A549 treated with AZD2906 at 1 μM for 4 hours (cell line): ENCODE results near the gene MOCS3. TPM values are rescaled to one million over a fixed set of nuclear protein-coding genes. Genes with fewer than 3 reads are reported as not detected.

ENCODE experiments used
- total RNA-seq: library from RNA; stranded (reverse); fragments of 200-300 nt; extraction: Qiagen RNA extraction; gene quantifications from 5 replicates; pipeline ENCODE4 v1.2.3, GENCODE V29; 2022

The MOCS3 gene
- total RNA-seq, result 5.8 to 6.5 TPM (median 6.1 TPM) in 5 replicates

GRCh38 chr20:50958615-50959542, at the start of gene MOCS3:
Gene MOCS3, plus strand, starts transcription at chr20:50958818. Its CDS starts 25 bp downstream, at chr20:50958843.

GRCh38 chr20:50931306-50932015, 27.2 kb upstream of the MOCS3 start, which contains the start of gene ADNP:
Gene ADNP, minus strand, starts transcription at chr20:50931437. Its CDS starts 27,441 bp downstream, at chr20:50903996.

GRCh38 chr20:50957798-50958614, 612 bp upstream of the MOCS3 start, which contains the start of gene DPM1:
Gene DPM1, minus strand, starts transcription at chr20:50958532. Its CDS starts 9 bp downstream, at chr20:50958523.

Other genes with a start within 250 kb of the MOCS3 start
- gene PARD6B, start 227.2 kb upstream of the MOCS3 start, total RNA-seq, result 3.4 to 4.4 TPM (median 3.8 TPM) in 5 replicates
- gene BCAS4, start 163.8 kb upstream of the MOCS3 start, total RNA-seq, result 29.3 to 33.4 TPM (median 31.0 TPM) in 5 replicates
- 41.0 to 52.8 TPM (median 41.6 TPM) in 5 replicates for gene ADNP, start 27.4 kb upstream of the MOCS3 start, total RNA-seq
- 68.8 to 91.5 TPM (median 70.5 TPM) in 5 replicates for gene DPM1, start 286 bp upstream of the MOCS3 start, total RNA-seq
- gene KCNG1, start 64.3 kb downstream of the MOCS3 start, total RNA-seq, result 33.8 to 50.2 TPM (median 35.1 TPM) in 5 replicates